WI38 (cell line): ENCODE results near the gene SUSD2.

Experiments used
- H3K4me3 ChIP-seq: 2 replicates; pipeline ENCODE4 v1.5.1; 2011; ENCODE audit warnings: low read depth, mild to moderate bottlenecking, control low read depth, low read length
- TF ChIP-seq, protein P1 (sequence below): IDR thresholded peaks from 2 replicates; pipeline ENCODE4 v1.5.1; 2012; ENCODE audit warnings: low read depth, mild to moderate bottlenecking, control low read depth, low read length

SUSD2 gene

DNA sequence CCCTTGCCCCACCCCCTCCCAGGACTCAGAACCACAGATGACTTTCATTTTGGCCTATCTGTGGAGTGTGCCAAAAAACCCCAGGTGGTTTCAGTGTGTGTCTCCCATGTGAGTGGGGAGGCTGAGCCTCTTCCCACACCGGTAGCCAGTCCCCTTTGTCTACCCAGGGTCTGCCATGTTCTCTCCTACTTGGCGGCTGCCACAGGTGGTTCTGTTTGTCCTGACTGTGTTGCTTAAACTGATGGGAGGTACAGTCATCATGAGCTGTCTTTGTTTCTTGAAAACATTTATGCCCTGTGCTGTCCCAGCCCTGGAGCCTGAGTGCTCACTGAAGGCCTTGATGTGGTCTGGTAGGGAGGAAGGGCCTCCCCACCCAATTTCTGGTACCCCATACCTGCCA lies 39.7 kb upstream of the SUSD2 start:
- TF ChIP-seq, protein P1, sequence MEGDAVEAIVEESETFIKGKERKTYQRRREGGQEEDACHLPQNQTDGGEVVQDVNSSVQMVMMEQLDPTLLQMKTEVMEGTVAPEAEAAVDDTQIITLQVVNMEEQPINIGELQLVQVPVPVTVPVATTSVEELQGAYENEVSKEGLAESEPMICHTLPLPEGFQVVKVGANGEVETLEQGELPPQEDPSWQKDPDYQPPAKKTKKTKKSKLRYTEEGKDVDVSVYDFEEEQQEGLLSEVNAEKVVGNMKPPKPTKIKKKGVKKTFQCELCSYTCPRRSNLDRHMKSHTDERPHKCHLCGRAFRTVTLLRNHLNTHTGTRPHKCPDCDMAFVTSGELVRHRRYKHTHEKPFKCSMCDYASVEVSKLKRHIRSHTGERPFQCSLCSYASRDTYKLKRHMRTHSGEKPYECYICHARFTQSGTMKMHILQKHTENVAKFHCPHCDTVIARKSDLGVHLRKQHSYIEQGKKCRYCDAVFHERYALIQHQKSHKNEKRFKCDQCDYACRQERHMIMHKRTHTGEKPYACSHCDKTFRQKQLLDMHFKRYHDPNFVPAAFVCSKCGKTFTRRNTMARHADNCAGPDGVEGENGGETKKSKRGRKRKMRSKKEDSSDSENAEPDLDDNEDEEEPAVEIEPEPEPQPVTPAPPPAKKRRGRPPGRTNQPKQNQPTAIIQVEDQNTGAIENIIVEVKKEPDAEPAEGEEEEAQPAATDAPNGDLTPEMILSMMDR: no peak

DNA sequence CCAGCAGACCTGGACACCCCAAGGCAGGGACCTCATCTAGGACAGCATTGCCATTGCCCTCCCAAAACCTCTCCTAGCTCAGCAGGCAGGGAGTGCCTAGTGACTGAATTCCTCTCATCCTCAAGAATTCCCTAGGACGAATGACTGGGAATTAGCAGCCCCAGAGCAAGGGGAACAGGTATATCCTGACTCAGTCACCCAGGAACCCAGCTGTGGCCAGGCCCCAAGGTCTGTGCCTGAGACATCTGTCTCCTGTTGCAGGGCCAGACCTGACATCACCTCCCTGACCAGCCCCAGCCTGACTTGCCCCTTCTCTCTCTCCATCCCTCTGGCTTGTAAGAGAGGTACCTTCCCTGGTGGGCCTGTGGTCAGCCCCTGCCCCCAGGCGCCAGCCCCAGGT lies 39.0 kb upstream of the SUSD2 start:
- H3K4me3 ChIP-seq: no peak overlapping the region
- TF ChIP-seq, protein P1: no peak

More for the DNA sequence above, 39.7 kb upstream of the SUSD2 start:
- no peak overlapping the region for H3K4me3 ChIP-seq

DNA sequence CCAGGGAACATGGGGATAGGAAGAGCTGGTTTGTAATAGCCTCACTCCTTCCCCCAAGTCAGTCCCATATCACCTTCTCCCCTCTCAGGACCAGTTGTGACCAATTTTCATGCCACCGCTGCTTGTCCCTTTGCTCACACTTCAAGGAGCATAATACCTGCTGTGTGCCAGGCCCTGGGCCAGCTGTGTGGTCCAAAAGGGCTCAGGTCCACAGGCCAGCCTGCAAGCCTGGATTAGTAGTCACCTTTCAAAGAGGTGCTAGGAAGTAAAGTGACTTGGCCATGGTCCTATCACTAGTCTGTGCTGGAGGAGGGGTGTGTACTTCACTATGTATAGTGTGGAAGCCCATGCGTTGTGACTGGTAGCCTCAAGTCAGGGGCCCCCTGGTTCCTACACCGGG lies 38.5 kb upstream of the SUSD2 start:
- H3K4me3 ChIP-seq: no peak overlapping the region
- TF ChIP-seq, protein P1: no peak

DNA sequence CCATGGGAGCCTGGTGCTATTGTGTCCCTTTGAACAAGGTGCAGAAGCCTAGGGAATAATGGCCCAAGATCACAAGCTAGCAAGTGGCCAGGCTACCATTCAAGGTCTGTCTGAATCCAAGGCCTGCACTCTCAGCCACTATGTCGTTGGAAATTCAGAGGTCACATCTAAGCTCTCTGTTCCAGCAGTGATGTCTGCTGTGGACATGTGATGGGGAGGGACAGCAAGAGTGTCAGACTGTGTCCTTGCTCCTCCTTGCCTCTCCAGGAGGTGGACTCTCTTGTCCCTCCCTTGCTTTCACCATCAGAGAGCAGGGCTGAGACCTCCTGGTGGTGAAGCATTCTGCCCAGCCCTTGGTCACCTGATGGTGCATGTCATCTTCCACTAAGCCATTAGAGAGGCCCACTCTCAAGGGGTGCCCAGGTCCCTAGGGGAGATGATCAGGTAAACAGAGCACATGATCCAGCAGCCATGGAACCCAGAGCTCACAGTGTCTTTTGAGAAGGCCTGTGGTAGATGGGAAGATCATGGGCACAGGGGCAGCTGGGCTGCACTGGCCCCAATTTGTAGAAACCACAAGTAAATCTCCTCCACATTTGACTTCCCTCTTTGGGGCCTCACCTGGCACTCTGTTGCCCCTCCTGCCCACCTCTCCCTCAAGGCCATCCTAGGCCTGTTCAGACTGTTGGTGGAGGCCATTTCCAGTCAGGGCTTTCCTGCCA lies 37.1 kb upstream of the SUSD2 start:
- H3K4me3 ChIP-seq: no peak overlapping the region
- TF ChIP-seq, protein P1: no peak

DNA sequence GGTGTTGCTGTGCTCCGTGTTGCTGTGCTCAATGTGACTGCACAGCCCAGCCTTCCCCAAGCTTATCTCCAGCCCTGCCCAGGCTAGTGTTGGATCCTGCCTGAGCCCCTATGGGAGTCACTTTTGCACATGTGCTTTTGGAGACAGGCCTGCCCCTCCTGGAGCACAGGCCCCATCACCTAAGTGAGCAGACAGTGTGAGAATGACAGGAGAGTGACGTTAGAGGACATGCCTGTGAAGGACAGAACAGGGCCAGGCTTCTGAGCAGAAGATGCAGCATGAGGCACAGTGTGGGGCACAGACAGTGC lies 36.6 kb upstream of the SUSD2 start:
- TF ChIP-seq, protein P1: no peak
- no peak overlapping the region for H3K4me3 ChIP-seq

DNA sequence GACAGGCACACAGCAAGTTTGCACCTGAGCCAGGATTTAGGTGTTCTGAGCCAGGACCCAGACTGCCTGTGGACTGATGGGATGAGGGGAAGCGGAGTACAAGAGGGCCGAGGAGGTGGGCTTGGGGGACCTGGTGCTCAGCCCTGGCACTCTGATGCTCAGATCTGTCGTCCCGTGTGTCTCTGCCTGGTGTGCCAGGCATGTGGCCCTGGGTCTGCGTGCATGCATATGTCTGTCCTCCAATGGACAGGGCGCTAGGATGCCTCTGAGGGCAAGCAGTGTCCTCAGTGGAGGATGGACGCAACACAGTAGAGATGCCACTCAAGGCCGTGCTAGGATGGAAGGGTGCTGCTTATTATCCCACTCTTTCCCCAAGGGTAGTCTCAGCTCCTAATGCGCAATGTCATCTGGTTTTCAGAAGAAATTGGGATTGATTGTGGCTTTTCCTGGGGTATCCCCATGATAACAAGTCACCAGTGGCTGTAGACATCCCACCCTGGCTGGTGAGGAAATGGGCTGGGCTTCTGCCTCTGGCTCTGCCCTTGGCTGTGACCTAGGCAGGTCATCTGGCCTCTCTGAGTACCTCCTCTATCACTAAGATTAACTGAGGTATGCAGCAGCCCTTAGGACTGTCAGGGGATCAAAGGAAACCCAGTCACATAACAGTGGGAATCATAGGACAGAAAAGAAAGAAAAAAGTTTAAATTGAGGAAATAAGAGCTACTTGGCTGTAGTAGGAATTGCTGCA lies 35.7 kb upstream of the SUSD2 start:
- peak overlapping the region; percentile 14 for H3K4me3 ChIP-seq

DNA sequence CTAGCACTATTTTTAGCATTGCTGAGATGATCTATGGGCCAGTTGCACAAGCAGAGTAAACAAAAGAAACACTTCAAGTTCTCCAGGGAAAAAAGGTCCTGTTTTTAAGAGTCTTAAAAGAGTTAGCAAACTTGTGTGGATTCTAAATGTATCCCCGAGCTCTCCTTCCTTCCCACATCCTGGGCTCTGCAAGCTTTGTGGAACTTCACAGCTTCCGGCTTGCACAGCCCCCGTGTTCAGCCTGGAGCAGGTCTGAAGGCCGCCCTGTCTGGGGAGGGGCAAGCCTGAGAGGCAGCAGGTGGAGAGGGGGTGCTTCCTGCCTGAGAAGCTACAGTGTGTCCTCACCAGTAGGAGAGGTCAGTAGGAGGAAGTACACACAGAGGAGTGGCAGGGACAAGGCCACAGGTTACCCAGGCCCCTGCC lies 35.1 kb upstream of the SUSD2 start:
- H3K4me3 ChIP-seq: peak overlapping the region; percentile 30

More for the DNA sequence above, 35.7 kb upstream of the SUSD2 start:
- TF ChIP-seq, protein P1: no peak

More for the DNA sequence above, 35.1 kb upstream of the SUSD2 start:
- TF ChIP-seq, protein P1: no peak
